K562 (cell line): Measurements from ENCODE around the gene CLCNKA. TPM values are rescaled to one million over a fixed set of nuclear protein-coding genes. Genes with fewer than 3 reads are reported as not detected.
"Not testable (repeated sequence)": the region's sequence is repeated elsewhere in the genome, so short reads cannot be mapped to it uniquely, and the experiment has no call there.

Experiments used
- ATAC-seq: fragments of 200-7000 bp; cut with Tn5 transposase; 3 replicates; pipeline ENCODE4 v1.9.1; 2020; ENCODE audit warnings: moderate library complexity
- BruUV-seq: library from RNA; stranded (reverse); fragments of 400-500 nt; replicated peaks from 2 replicates; lab custom pipeline; 2021; lab: Mats Ljungman, UMichigan
- CTCF ChIA-PET: fragments of 300-600 bp; formaldehyde crosslinking; extraction: SDS; loops from one replicate; lab custom pipeline; 2021; ENCODE audit warnings: low intra/inter-chr PET ratio; lab: Yijun Ruan, JAX
- POLR2A ChIA-PET: fragments of 300-600, 350-650 bp; sonication (Branson Sonifier 250); formaldehyde crosslinking; extraction: SDS; loops from one replicate; lab custom pipeline; 2021; ENCODE audit warnings: antibody characterized with exemption, inconsistent platforms; lab: Yijun Ruan, JAX
- DNase-seq, 4 experiments: peaks; one replicate each; pipeline versions ENCODE4 v3.0.0 to v3.0.0-alpha.2; 2011 to 2018; ENCODE audit warnings: low spot score in 3 of 4, mixed read lengths in 3 of 4; ENCODE audit errors: extremely low read depth in 1 of 4
- FAIRE-seq: peaks from 2 replicates; lab custom pipeline; 2011; peaks lifted over from hg19 to GRCh38; lab: Jason Lieb, UNC
- H2AFZ ChIP-seq: 2 replicates; pipeline ENCODE4 v1.6.0; 2011; ENCODE audit warnings: low read depth, low read length, control low read depth, inconsistent platforms
- H3K27ac ChIP-seq: fragments of 200-600 bp; 3 replicates; pipeline ENCODE4 v1.8.0; 2011; ENCODE audit warnings: low read depth, mild to moderate bottlenecking, control low read depth, inconsistent platforms, low read length, moderate library complexity, mixed read lengths; ENCODE audit errors: extremely low read depth
- H3K27me3 ChIP-seq, 2 experiments: fragments of 300-600 bp in 1 of 2; 2 replicates in 1 of 2; 3 replicates in 1 of 2; pipeline versions ENCODE4 v1.6.0 to v1.8.0; 2011; ENCODE audit warnings: inconsistent platforms in 2 of 2, low read length in 2 of 2, mild to moderate bottlenecking in 1 of 2, mixed read lengths in 1 of 2, moderate library complexity in 1 of 2; ENCODE audit not compliant: control insufficient read depth in 2 of 2, insufficient read depth in 2 of 2
- H3K36me3 ChIP-seq: fragments of 300-600 bp; 3 replicates; pipeline ENCODE4 v1.8.0; 2011; ENCODE audit warnings: mild to moderate bottlenecking, low read length, inconsistent platforms; ENCODE audit not compliant: control insufficient read depth, insufficient read depth
- H3K4me1 ChIP-seq, 2 experiments: fragments of 200-600 bp in 1 of 2; replicated peaks in 1 of 2; 2 replicates in 1 of 2; 3 replicates in 1 of 2; pipeline versions ENCODE4 v1.5.1 to v1.8.0; 2011; ENCODE audit warnings: inconsistent platforms in 2 of 2, low read length in 2 of 2, mild to moderate bottlenecking in 1 of 2, mixed read lengths in 1 of 2, moderate library complexity in 1 of 2; ENCODE audit not compliant: control insufficient read depth in 2 of 2, insufficient read depth in 2 of 2
- H3K4me2 ChIP-seq: 2 replicates; pipeline ENCODE4 v1.6.1; 2011; ENCODE audit warnings: low read length, control low read depth, inconsistent platforms, mixed read lengths; ENCODE audit not compliant: insufficient read depth
- H3K4me3 ChIP-seq: fragments of 200-600 bp; sonication (generic), shearing (Covaris generic); 2 replicates; pipeline ENCODE4 v1.5.1; 2016; ENCODE audit warnings: control low read depth, inconsistent platforms
- H3K79me2 ChIP-seq: fragments of 200-600 bp; 3 replicates; pipeline ENCODE4 v1.8.0; 2011; ENCODE audit warnings: low read length, inconsistent platforms; ENCODE audit not compliant: control insufficient read depth, insufficient read depth
- H3K9ac ChIP-seq, 2 experiments: 2 replicates each; pipeline versions ENCODE4 v1.6.0 to v1.6.1; 2011; ENCODE audit warnings: low read depth in 2 of 2, low read length in 2 of 2, control low read depth in 1 of 2, inconsistent platforms in 1 of 2, mild to moderate bottlenecking in 1 of 2, mixed read lengths in 1 of 2; ENCODE audit not compliant: insufficient read depth in 1 of 2
- H3K9me1 ChIP-seq: one replicate; pipeline ENCODE4 v1.6.0; 2011; ENCODE audit warnings: inconsistent platforms, mild to moderate bottlenecking, low read length, moderate library complexity; ENCODE audit not compliant: control insufficient read depth, insufficient read depth
- H3K9me3 ChIP-seq: replicated peaks from 2 replicates; pipeline ENCODE4 v1.5.1; 2011; ENCODE audit warnings: low read depth, low read length, inconsistent platforms; ENCODE audit not compliant: control insufficient read depth, insufficient read depth
- H4K20me1 ChIP-seq: replicated peaks from 2 replicates; pipeline ENCODE4 v1.6.1; 2011; ENCODE audit warnings: low read length, inconsistent platforms, mixed read lengths; ENCODE audit not compliant: control insufficient read depth, insufficient read depth
- BHLHE40 ChIP-seq: IDR thresholded peaks from 2 replicates; pipeline ENCODE4 v1.6.1; 2011; ENCODE audit warnings: low read length, improper control_type of control experiment
- E2F6 ChIP-seq, 2 experiments: IDR thresholded peaks; 2 replicates each; pipeline ENCODE4 v1.6.1; 2011; ENCODE audit warnings: borderline replicate concordance in 1 of 2, control low read depth in 1 of 2, low read depth in 1 of 2, low read length in 1 of 2, mild to moderate bottlenecking in 1 of 2, mixed read lengths in 1 of 2, moderate library complexity in 1 of 2; ENCODE audit not compliant: insufficient read depth in 1 of 2, insufficient read length in 1 of 2, poor library complexity in 1 of 2, severe bottlenecking in 1 of 2; ENCODE audit errors: extremely low read depth in 1 of 2
- HNRNPLL ChIP-seq: fragments of 200-400 bp; formaldehyde crosslinking; IDR thresholded peaks from 2 replicates; pipeline ENCODE4 v1.6.1; 2017; ENCODE audit warnings: low read length, low read depth, mild to moderate bottlenecking; ENCODE audit not compliant: poor library complexity, severe bottlenecking
- ZFP36 ChIP-seq: fragments of 150-350 bp; IDR thresholded peaks from 2 replicates; pipeline ENCODE4 v1.6.1; 2018; ENCODE audit warnings: low read length, low read depth; ENCODE audit not compliant: partially characterized antibody
- WGBS: fragments of 100-300 bp; shearing (Covaris generic); methylation state at CpG from one replicate; pipeline ENCODE4 v1.1.6; 2016; ENCODE audit warnings: low coverage, mixed read lengths; ENCODE audit not compliant: insufficient coverage; ENCODE audit errors: missing lambda C conversion rate; 5-methylcytosine and 5-hydroxymethylcytosine counted together
- in situ Hi-C: fragments of 300-500 bp; cut with MboI; formaldehyde crosslinking; loops from 4 replicates; pipeline ENCODE4 v1.15.0; 2018; ENCODE audit warnings: inconsistent platforms, mixed read lengths
- intact Hi-C: fragments of 100-400 bp; cut with micrococcal nuclease; formaldehyde crosslinking; loops from 2 replicates; pipeline ENCODE4 v1.14.2; 2022
- polyA plus RNA-seq, 8 experiments: library from polyadenylated mRNA; depleted of rRNA in 4 of 8; stranded (reverse) in 5 of 8; unstranded in 3 of 8; fragments of >200 nt; fragmentation: Nextera tagmentation in 2 of 8; fragmentation: Illumina TruSeq in 1 of 8; extraction: Ambion mirVana in 2 of 8; extraction: Trizol in 1 of 8; gene quantifications; 2 replicates each; pipeline versions ENCODE4 v1.2.1 to v1.2.3, GENCODE V29; 2011 to 2014; ENCODE audit warnings: inconsistent platforms in 1 of 8, missing spikeins in 1 of 8
- total RNA-seq, 7 experiments: library from RNA; depleted of rRNA in 6 of 7; stranded (reverse); fragments of >200 nt in 6 of 7; fragmentation: Illumina TruSeq in 2 of 7; extraction: Trizol in 2 of 7; gene quantifications; 2 replicates each; pipeline versions ENCODE4 v1.2.1 to v1.2.3, GENCODE V29; 2011 to 2021; ENCODE audit warnings: low replicate concordance in 1 of 7
- TF ChIP-seq, protein P1 (sequence below), 3 experiments: IDR thresholded peaks in 2 of 3; conservative IDR thresholded peaks in 1 of 3; 2 replicates each; pipeline ENCODE4 v1.5.1; 2011 to 2012; ENCODE audit warnings: low read length in 3 of 3, mild to moderate bottlenecking in 3 of 3, control low read depth in 2 of 3, improper control_type of control experiment in 1 of 3, inconsistent platforms in 1 of 3, low read depth in 1 of 3, mixed read lengths in 1 of 3, moderate library complexity in 1 of 3; ENCODE audit not compliant: insufficient read depth in 2 of 3
- TF ChIP-seq, protein P2 (sequence below): sonication (generic); formaldehyde crosslinking; IDR thresholded peaks from 2 replicates; pipeline ENCODE4 v1.9.0; 2022; ENCODE audit warnings: mild to moderate bottlenecking, missing genetic modification reagents

Gene CLCNKA
- total and polyA plus RNA-seq, 9 of the 15 experiments (the other 6 are each of a cell fraction or from before 2014, with no cell fraction given) = 0.03 to 0.37 (median 0.10) TPM; not detected in 3

DNA sequence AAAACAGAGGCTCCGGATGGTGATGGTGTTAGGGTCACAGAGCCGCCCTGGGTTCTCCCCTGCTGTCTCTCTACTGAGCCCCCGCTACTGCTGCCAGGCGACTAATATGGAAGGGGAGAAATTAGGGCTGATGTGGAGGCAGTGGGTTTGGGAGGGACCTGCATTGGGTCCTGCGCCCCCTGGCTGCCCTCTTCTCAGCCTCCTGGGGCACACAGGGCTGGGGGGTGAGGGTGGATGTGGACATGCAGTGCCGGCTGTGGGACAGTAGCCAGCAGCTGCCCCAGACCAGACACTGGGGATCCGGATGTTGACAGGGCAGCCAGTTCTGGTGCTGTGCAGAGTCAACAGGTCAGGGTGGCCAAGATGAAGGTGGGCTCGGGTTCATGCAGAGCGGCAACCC is 20.3 kb downstream of the CLCNKA start:
- no peak for DNase-seq
- H3K36me3 ChIP-seq = no peaks in the 10 kb centered on the region
- no peak overlapping the region for H3K4me2 ChIP-seq
- H3K4me1 ChIP-seq = peaks cover 0 to 49% of the 10 kb centered on the region in 2 experiments; a peak in 3 of 5 replicates
- BruUV-seq = no TSS peak
- no peaks in the 10 kb centered on the region for H4K20me1 ChIP-seq
- WGBS = 30% methylated on average over 8 of the region's 9 CpGs
- H3K27me3 ChIP-seq = no peaks in the 10 kb centered on the region
- in situ Hi-C loops = no loop called here
- CTCF ChIA-PET = no interaction called here
- peak; percentile 37 for ATAC-seq
- no peak overlapping the region for H3K9ac ChIP-seq
- H3K79me2 ChIP-seq = no peaks in the 10 kb centered on the region
- H3K9me1 ChIP-seq = no peaks in the 10 kb centered on the region
- H3K27ac ChIP-seq = no peak overlapping the region
- no peak for FAIRE-seq
- no peaks in the 10 kb centered on the region for H3K9me3 ChIP-seq
- H3K4me3 ChIP-seq = no peak overlapping the region
- H2AFZ ChIP-seq = no peak overlapping the region
- TF ChIP-seq, protein P1, sequence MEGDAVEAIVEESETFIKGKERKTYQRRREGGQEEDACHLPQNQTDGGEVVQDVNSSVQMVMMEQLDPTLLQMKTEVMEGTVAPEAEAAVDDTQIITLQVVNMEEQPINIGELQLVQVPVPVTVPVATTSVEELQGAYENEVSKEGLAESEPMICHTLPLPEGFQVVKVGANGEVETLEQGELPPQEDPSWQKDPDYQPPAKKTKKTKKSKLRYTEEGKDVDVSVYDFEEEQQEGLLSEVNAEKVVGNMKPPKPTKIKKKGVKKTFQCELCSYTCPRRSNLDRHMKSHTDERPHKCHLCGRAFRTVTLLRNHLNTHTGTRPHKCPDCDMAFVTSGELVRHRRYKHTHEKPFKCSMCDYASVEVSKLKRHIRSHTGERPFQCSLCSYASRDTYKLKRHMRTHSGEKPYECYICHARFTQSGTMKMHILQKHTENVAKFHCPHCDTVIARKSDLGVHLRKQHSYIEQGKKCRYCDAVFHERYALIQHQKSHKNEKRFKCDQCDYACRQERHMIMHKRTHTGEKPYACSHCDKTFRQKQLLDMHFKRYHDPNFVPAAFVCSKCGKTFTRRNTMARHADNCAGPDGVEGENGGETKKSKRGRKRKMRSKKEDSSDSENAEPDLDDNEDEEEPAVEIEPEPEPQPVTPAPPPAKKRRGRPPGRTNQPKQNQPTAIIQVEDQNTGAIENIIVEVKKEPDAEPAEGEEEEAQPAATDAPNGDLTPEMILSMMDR (IDR thresholded peaks at IDR 0.05 in 2 of 3, conservative IDR thresholded peaks at IDR 0.05 in 1 of 3; ENCODE audit: insufficient read depth in 2 of 3, low read depth in 1 of 3, low read length in 3 of 3) = peak; percentile 32 to 43 (median 38); a peak in 4 of 6 replicates
- no peak for TF ChIP-seq HNRNPLL
- TF ChIP-seq, all 486 proteins: peak for 1
- intact Hi-C loops = no loop called here
- POLR2A ChIA-PET = interaction anchor here (0.6 to 0.8 kb wide), 3 partner anchors 11 to 212 kb away, joined by 3 read pairs; no protein-coding TSS in a partner anchor

DNA sequence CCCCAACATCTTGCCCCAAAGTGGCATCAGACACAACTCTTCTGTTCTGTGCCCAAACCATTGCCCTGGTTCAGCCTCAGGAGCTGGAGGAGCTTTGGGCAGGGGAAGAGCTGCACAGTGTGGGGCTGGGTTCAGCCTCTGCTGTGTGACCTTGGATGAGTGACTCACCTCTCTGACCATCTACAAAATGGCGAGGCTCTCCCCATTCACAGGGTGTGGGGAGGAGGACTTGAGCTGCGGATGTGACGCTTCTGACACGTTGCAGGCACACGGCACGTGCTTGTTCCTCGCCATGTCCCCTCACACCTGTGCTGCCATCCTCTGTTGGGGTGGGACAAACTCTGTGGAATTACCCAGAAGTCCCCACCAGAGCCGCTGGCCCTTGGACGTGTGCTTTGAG is 20.8 kb downstream of the CLCNKA start:
- DNase-seq, H3K9me3 ChIP-seq, H3K36me3 ChIP-seq, H3K9ac ChIP-seq, H3K4me3 ChIP-seq, H3K79me2 ChIP-seq, BruUV-seq, H4K20me1 ChIP-seq, H3K9me1 ChIP-seq, intact Hi-C loops, H3K4me2 ChIP-seq, H3K27ac ChIP-seq, in situ Hi-C loops, H2AFZ ChIP-seq, CTCF ChIA-PET, H3K27me3 ChIP-seq: not testable (repeated sequence)
- WGBS = 12% methylated on average over 7 of the region's 9 CpGs
- FAIRE-seq = peak; percentile 87
- TF ChIP-seq ZFP36 = peak; percentile 42
- 0 out of 2 replicates have a peak, but pooled peaks have one; percentile 38 for TF ChIP-seq BHLHE40
- TF ChIP-seq, protein P2, sequence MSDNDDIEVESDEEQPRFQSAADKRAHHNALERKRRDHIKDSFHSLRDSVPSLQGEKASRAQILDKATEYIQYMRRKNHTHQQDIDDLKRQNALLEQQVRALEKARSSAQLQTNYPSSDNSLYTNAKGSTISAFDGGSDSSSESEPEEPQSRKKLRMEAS (CRISPR knock-in tag) = peak; percentile 32; the same call in 1 of the 2 replicates
- peak in 1 of 2 experiments; percentile 52 for TF ChIP-seq E2F6 (IDR thresholded peaks at IDR 0.05; ENCODE audit: borderline replicate concordance in 1 of 2, extremely low read depth in 1 of 2, insufficient read depth in 1 of 2, insufficient read length in 1 of 2, low read depth in 1 of 2, low read length in 1 of 2, poor library complexity in 1 of 2, severe bottlenecking in 1 of 2)
- POLR2A ChIA-PET = interaction anchor here (0.8 kb wide), 1 partner anchor 14 kb away, joined by 3 read pairs; no protein-coding TSS in a partner anchor
- H3K4me1 ChIP-seq = peaks cover 0 to 49% of the 10 kb centered on the region in 2 experiments; a peak in 3 of 5 replicates
- ATAC-seq = peak; percentile 54
